Transverse colon (tissue), 4 donors: ENCODE data around the gene CKAP5. TPM values are rescaled to one million over a fixed set of nuclear protein-coding genes. Genes with fewer than 3 reads are reported as not detected.
"Not testable (repeated sequence)": the region's sequence is repeated elsewhere in the genome, so short reads cannot be mapped to it uniquely, and the experiment has no call there.

ENCODE experiments used
- DNase-seq: peaks from one replicate; pipeline ENCODE4 v3.0.0-alpha.2; 2019
- H3K27ac ChIP-seq, 4 donors: fragments of 200-600 bp; sonication (generic); 2 replicates each; pipeline ENCODE4 v1.5.1; 2016 to 2018; ENCODE audit warnings: inconsistent platforms in 4 of 4
- H3K27me3 ChIP-seq: fragments of 200-600 bp; sonication (generic); 2 replicates; pipeline ENCODE4 v1.5.1; 2017; ENCODE audit warnings: inconsistent platforms
- H3K36me3 ChIP-seq, 4 donors: fragments of 200-600 bp; sonication (generic); 2 replicates each; pipeline ENCODE4 v1.5.1; 2017 to 2019; ENCODE audit warnings: inconsistent platforms in 4 of 4
- H3K4me1 ChIP-seq, 4 donors: fragments of 200-600 bp; sonication (generic); 2 replicates each; pipeline ENCODE4 v1.5.1; 2017 to 2020; ENCODE audit warnings: inconsistent platforms in 4 of 4
- H3K4me3 ChIP-seq, 4 donors: fragments of 200-600 bp; sonication (generic); 1 replicate in 1 of 4; 2 replicates in 3 of 4; pipeline versions ENCODE4 v1.5.1 to v1.6.1; 2017 to 2019; ENCODE audit warnings: inconsistent platforms in 4 of 4
- H3K9me3 ChIP-seq, 2 donors: fragments of 200-600 bp; sonication (generic); 2 replicates each; pipeline ENCODE4 v1.5.1; 2017 to 2019; ENCODE audit warnings: inconsistent platforms in 2 of 2
- CTCF ChIP-seq, 5 experiments: fragments of 200-600 bp in 3 of 5; fragments of 450-650 bp in 2 of 5; sonication (generic) in 3 of 5; IDR thresholded peaks; 1 replicate in 2 of 5; 2 replicates in 3 of 5; pipeline ENCODE4 v1.5.1; 2016 to 2017; ENCODE audit warnings: antibody characterized with exemption in 5 of 5, inconsistent platforms in 3 of 5, mild to moderate bottlenecking in 2 of 5, moderate library complexity in 1 of 5
- EP300 ChIP-seq: sonication (generic); formaldehyde crosslinking; IDR thresholded peaks from one replicate; pipeline ENCODE4 v1.6.1; 2017; ENCODE audit warnings: antibody characterized with exemption, low read depth
- POLR2A ChIP-seq: fragments of 450-650 bp; IDR thresholded peaks from one replicate; pipeline ENCODE4 v1.6.1; 2016; ENCODE audit warnings: antibody characterized with exemption, mild to moderate bottlenecking, moderate library complexity
- POLR2AphosphoS5 ChIP-seq, 3 donors: sonication (generic); formaldehyde crosslinking; IDR thresholded peaks; one replicate each; pipeline ENCODE4 v1.6.1; 2016; ENCODE audit warnings: antibody characterized with exemption in 3 of 3
- WGBS, 2 donors: methylation state at CpG; one replicate each; pipeline ENCODE4 v1.1.5; 2018; ENCODE audit warnings: low coverage in 1 of 2; 5-methylcytosine and 5-hydroxymethylcytosine counted together
- in situ Hi-C, 4 donors: fragments of 200-750 bp; cut with MboI; loops; one replicate each; pipeline versions ENCODE4 v1.15.0 to v1.15.1; 2017; ENCODE audit warnings: low sequenced_read_pairs in 3 of 4, low pct_ligation_motif_present in 1 of 4, low pct_unique_long_range_greater_than_20kb in 1 of 4
- intact Hi-C: fragments of 100-400 bp; cut with DNase I; formaldehyde crosslinking; loops from one replicate; pipeline ENCODE4 v1.15.1; 2023; ENCODE audit warnings: low total_unique reads
- total RNA-seq, 4 donors: library from RNA; depleted of rRNA; stranded (reverse); fragments of >200 nt; gene quantifications; one replicate each; pipeline ENCODE4 v1.1.0, GENCODE V29; 2016

Gene CKAP5
- total RNA-seq, 4 donors from 2014 or later: 9.7 to 32.2 (median 28.1) TPM

GRCh38 chr11:46712874-46713576, 133.1 kb downstream of the CKAP5 start:
- Histone ChIP-seq H3K4me3 (no peak overlapping the region), H3K9me3 (no peaks in the 10 kb centered on the region), H3K27me3 (no peaks in the 10 kb centered on the region), H3K36me3 (no peaks in the 10 kb centered on the region), H3K27ac (no peak overlapping the region), H3K4me1 (peaks cover 0 to 5% (median 2%) of the 10 kb centered on the region in 4 donors)
- 92 to 95% methylated on average over 3 to 7 of the region's 7 CpGs for WGBS, 2 donors
- in situ Hi-C loops: no loop called here
- TF ChIP-seq CTCF (IDR thresholded peaks at IDR 0.05) (no peak), EP300 (no peak), POLR2A (no peak), POLR2AphosphoS5 (IDR thresholded peaks at IDR 0.05) (no peak)
- intact Hi-C loops: no loop called here
- DNase-seq: no peak

DNA sequence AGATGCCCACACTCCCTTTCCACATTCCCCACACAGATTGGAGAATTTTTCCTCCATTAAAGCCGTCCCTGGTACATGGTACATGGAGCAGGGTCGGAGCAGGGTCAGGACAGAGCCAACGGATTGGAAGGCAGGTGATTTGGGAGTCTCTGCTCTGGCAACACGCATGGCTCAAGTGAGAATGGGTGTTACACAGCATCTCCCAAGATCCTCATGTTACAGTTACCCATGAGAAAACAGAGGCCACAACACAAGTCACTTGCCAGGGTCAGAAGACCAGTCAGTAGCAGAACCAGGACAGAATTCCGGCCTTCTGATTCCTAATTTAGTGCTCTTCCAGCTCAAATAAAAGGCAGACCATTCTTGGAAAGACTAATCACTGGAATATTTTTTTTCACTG, 134.8 kb downstream of the CKAP5 start:
- no peak for TF ChIP-seq POLR2A
- 78% methylated on average over 5 of the region's 5 CpGs; no CpG with 5 or more reads in 1 of the 2 donors for WGBS, 2 donors
- no peaks in the 10 kb centered on the region for H3K4me1 ChIP-seq
- in situ Hi-C loops: no loop called here
- intact Hi-C loops: no loop called here
- H3K4me3 ChIP-seq: no peak overlapping the region
- H3K9me3 ChIP-seq: no peaks in the 10 kb centered on the region
- no peak for DNase-seq
- peaks cover 0 to 5% (median 2%) of the 10 kb centered on the region in 4 donors for H3K36me3 ChIP-seq
- H3K27ac ChIP-seq: peak overlapping the region; percentile 57 to 75 (median 68)
- H3K27me3 ChIP-seq: no peaks in the 10 kb centered on the region

DNA sequence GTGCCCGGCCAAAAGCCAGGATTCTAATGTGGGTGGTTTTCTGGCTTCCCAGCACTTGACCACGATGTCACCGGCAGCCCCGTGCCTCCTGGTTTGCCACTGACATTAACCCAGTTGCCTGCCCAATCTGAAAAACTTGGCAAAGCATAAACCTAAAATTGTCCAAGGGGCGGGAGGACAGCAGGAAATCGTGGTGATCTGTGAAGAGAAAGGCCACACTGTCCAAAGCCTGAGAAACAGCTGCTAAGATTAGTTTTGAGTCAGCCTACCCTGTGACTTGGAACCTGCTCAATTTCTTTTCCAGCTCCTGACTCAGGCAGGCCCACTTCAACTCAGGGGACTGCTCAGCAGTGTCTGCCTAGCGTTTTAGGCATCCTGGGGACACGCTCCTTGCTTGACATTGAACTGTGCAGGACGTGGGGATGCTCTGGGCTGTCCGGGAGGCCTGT, 135.2 kb downstream of the CKAP5 start:
- DNase-seq: peak; percentile 17
- Histone ChIP-seq H3K9me3 (no peaks in the 10 kb centered on the region), H3K27ac (peak overlapping the region; percentile 57 to 75 (median 68)), H3K4me1 (no peaks in the 10 kb centered on the region), H3K36me3 (peaks cover 0 to 9% (median 4%) of the 10 kb centered on the region in 4 donors), H3K4me3 (no peak overlapping the region), H3K27me3 (no peaks in the 10 kb centered on the region)
- in situ Hi-C loops: no loop called here
- intact Hi-C loops: no loop called here
- TF ChIP-seq POLR2A (no peak), EP300 (no peak), CTCF (IDR thresholded peaks at IDR 0.05) (no peak), POLR2AphosphoS5 (IDR thresholded peaks at IDR 0.05) (peak in 2 of 3 donors; percentile 19 to 21)
- 36 to 64% methylated on average over 2 to 10 of the region's 10 CpGs for WGBS, 2 donors

GRCh38 chr11:46709351-46709750, 136.7 kb downstream of the CKAP5 start:
- 92 to 100% methylated on average over 1 to 9 of the region's 9 CpGs for WGBS, 2 donors
- H3K36me3 ChIP-seq: peaks cover 0 to 24% (median 11%) of the 10 kb centered on the region in 4 donors
- H3K4me1 ChIP-seq, DNase-seq, H3K9me3 ChIP-seq, H3K4me3 ChIP-seq, intact Hi-C loops, H3K27ac ChIP-seq, H3K27me3 ChIP-seq, in situ Hi-C loops: not testable (repeated sequence)

- Histone ChIP-seq H3K9me3 (no peaks in the 10 kb centered on the region), H3K27me3 (no peaks in the 10 kb centered on the region), H3K4me3 (no peak overlapping the region), H3K36me3 (peaks cover 0 to 42% (median 20%) of the 10 kb centered on the region in 4 donors), H3K4me1 (peaks cover 4 to 14% (median 7%) of the 10 kb centered on the region in 4 donors), H3K27ac (no peak overlapping the region)
- in situ Hi-C loops: no loop called here
- intact Hi-C loops: no loop called here
- 86 to 87% methylated on average over 7 of the region's 7 CpGs for WGBS, 2 donors
- DNase-seq: no peak
- TF ChIP-seq POLR2A (no peak), CTCF (IDR thresholded peaks at IDR 0.05) (no peak), EP300 (no peak), POLR2AphosphoS5 (IDR thresholded peaks at IDR 0.05) (no peak)
These were observed 139.2 kb downstream of the CKAP5 start for GRCh38 chr11:46706886-46707285.
